ENCODE data around the gene RNF152.

Gene RNF152

GRCh38 chr18:61854578-61855448, 38.0 kb downstream of the RNF152 start:
- DNase-seq (ENCODE audit: low spot score): no peak

- DNase-seq (ENCODE audit: low spot score): no peak
Observed at GRCh38 chr18:61853855-61854254, 39.0 kb downstream of the RNF152 start.

- peak; percentile 6 for DNase-seq (ENCODE audit: low spot score)
Observed at GRCh38 chr18:61852496-61852895, 40.3 kb downstream of the RNF152 start.

- DNase-seq (ENCODE audit: low spot score): no peak
Observed at GRCh38 chr18:61851940-61852451, 40.8 kb downstream of the RNF152 start.

GRCh38 chr18:61851279-61851678, 41.5 kb downstream of the RNF152 start:
- no peak for DNase-seq (ENCODE audit: low spot score)

- no peak for DNase-seq (ENCODE audit: low spot score)
Observed at GRCh38 chr18:61850756-61851155, 42.1 kb downstream of the RNF152 start.

GRCh38 chr18:61847164-61847791, 45.5 kb downstream of the RNF152 start:
- DNase-seq (ENCODE audit: low spot score): no peak

- DNase-seq (ENCODE audit: low spot score): no peak
Observed at GRCh38 chr18:61845197-61845596, 47.6 kb downstream of the RNF152 start.

GRCh38 chr18:61844726-61845125, 48.1 kb downstream of the RNF152 start:
- no peak for DNase-seq (ENCODE audit: low spot score)

- peak; percentile 47 for DNase-seq (ENCODE audit: low spot score)
Observed at GRCh38 chr18:61842146-61842545, 50.7 kb downstream of the RNF152 start.

GRCh38 chr18:61841706-61842105, 51.1 kb downstream of the RNF152 start:
- DNase-seq (ENCODE audit: low spot score): no peak

GRCh38 chr18:61840324-61840723, 52.5 kb downstream of the RNF152 start:
- DNase-seq (ENCODE audit: low spot score): no peak

- no peak for DNase-seq (ENCODE audit: low spot score)
Observed at GRCh38 chr18:61838521-61838920, 54.3 kb downstream of the RNF152 start.

- no peak for DNase-seq (ENCODE audit: low spot score)
Observed at GRCh38 chr18:61833978-61834377, 58.8 kb downstream of the RNF152 start.

GRCh38 chr18:61833387-61833786, 59.4 kb downstream of the RNF152 start:
- DNase-seq (ENCODE audit: low spot score): peak; percentile 61

GRCh38 chr18:61832858-61833257, 59.9 kb downstream of the RNF152 start:
- no peak for DNase-seq (ENCODE audit: low spot score)

- no peak for DNase-seq (ENCODE audit: low spot score)
Observed at GRCh38 chr18:61831071-61831470, 61.7 kb downstream of the RNF152 start.

GRCh38 chr18:61829108-61829507, 63.7 kb downstream of the RNF152 start:
- no peak for DNase-seq (ENCODE audit: low spot score)

- DNase-seq (ENCODE audit: low spot score): no peak
Observed at GRCh38 chr18:61827591-61827990, 65.2 kb downstream of the RNF152 start.

- DNase-seq (ENCODE audit: low spot score): no peak
Observed at GRCh38 chr18:61825386-61825785, 67.4 kb downstream of the RNF152 start.

- DNase-seq (ENCODE audit: low spot score): no peak
Observed at GRCh38 chr18:61824733-61825363, 68.0 kb downstream of the RNF152 start.

GRCh38 chr18:61823595-61823994, 69.2 kb downstream of the RNF152 start:
- no peak for DNase-seq (ENCODE audit: low spot score)

GRCh38 chr18:61822879-61823278, 69.9 kb downstream of the RNF152 start:
- no peak for DNase-seq (ENCODE audit: low spot score)
